ENCODE measurements around the gene LRP1B.
"Not testable (repeated sequence)": the region's sequence is repeated elsewhere in the genome, so short reads cannot be mapped to it uniquely, and the experiment has no call there.

LRP1B gene

DNA sequence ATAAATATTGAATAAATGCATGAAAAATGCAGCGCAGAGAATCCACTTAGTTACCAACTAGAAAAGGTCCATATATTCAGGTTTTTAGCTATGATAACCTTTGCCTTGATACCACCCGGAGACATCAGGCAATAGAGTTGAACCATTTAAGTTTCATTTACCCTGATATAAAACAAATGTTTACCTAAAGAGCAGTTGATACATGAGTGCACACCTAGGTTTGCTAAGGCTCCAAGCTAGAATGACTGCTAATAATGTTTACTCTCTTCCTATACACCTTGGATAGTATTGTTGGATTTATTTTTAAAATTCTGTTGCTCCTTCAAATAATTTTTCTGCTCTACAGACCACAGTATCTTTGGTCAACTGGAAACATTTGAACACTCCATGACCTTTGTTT lies 1463.6 kb downstream of the LRP1B start:
- DNase-seq (ENCODE audit: low read depth) = no peak
- TF ChIP-seq, protein P1, sequence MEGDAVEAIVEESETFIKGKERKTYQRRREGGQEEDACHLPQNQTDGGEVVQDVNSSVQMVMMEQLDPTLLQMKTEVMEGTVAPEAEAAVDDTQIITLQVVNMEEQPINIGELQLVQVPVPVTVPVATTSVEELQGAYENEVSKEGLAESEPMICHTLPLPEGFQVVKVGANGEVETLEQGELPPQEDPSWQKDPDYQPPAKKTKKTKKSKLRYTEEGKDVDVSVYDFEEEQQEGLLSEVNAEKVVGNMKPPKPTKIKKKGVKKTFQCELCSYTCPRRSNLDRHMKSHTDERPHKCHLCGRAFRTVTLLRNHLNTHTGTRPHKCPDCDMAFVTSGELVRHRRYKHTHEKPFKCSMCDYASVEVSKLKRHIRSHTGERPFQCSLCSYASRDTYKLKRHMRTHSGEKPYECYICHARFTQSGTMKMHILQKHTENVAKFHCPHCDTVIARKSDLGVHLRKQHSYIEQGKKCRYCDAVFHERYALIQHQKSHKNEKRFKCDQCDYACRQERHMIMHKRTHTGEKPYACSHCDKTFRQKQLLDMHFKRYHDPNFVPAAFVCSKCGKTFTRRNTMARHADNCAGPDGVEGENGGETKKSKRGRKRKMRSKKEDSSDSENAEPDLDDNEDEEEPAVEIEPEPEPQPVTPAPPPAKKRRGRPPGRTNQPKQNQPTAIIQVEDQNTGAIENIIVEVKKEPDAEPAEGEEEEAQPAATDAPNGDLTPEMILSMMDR (IDR thresholded peaks at IDR 0.05; ENCODE audit: control insufficient read depth, extremely low read depth, insufficient read depth) = no peak
- no peak overlapping the region for H3K4me3 ChIP-seq (ENCODE audit: low read depth, low read length)

DNA sequence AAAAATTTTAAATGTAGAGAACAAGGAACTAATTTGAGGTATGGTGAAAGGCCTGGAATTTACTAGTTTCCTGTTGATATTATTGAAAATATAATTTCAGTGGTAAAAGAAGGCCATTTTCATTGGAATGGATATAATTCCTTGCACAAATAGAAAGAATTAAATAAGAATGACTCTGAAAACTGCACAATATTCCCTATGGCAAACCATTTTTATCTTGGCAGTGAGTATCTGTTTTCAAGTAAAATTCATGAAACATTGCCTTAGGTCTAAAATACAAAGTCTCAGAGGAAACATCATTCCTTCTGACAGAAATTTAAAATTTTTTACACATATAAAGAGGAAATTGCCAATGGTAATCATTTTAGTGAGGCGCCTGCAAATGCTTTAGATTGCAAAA lies 1468.3 kb downstream of the LRP1B start:
- no peak for DNase-seq (ENCODE audit: low read depth)
- TF ChIP-seq, protein P1 (IDR thresholded peaks at IDR 0.05; ENCODE audit: control insufficient read depth, extremely low read depth, insufficient read depth) = no peak
- H3K4me3 ChIP-seq (ENCODE audit: low read depth, low read length) = no peak overlapping the region

DNA sequence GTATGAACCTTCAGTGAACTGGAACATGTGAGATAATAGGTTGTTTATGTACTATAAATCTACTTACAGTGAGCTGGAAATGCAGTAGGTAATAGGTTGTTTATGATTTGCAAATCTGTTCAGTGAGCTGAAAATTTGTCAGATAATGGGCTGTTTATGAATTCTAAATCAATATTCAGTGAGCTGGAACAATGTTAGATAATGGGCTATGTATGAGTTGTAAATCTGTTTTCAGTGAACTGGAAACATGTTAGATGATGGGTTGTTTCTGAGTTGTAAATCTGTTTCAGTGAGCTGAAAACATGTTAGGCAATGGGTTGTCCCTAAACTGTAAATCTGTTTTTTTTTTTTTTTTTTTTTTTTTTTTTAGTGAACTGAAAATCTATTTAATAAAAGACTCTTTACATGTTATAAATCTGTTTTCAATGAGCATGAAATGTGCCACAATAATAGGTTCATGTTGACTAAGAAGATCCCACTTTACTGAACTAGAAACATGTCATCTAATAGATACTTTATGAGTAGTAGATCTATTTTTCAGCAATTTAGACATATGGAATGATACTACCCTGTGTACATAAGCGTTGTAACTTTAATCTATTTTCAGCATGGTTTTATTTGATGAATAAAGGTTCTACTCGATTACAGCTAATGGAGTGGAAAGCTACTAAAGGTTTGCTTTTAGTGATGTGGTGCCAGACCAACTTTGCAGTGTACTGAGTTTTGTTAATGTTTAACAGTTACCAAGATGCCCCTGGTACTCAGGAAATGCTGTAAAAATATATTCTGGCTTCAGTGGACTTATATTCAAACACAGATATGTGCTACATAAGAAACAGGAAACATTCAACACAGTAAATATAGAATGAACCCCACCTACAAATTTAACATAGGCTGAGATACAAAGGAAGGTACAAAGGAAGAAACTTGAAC lies 1471.8 kb downstream of the LRP1B start:
- TF ChIP-seq, protein P1 (IDR thresholded peaks at IDR 0.05; ENCODE audit: control insufficient read depth, extremely low read depth, insufficient read depth) = no peak
- no peak for DNase-seq (ENCODE audit: low read depth)

DNA sequence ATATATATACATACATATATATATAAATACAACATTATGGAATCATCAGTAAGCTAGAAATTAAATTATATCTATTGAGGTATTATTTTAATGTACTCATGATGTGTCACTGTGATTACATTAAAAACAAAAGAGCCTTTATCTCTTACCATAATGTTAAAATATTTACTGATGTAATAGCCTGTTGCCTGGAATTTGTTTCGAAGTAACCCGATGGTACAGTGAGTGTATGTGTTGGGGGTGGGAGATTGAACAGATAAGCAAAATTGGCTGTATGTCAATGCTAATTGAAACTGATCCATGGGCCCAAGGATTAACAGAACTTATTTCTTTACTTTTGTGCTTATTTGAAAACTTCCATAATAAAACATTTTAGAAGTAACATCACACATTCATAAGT lies 1473.2 kb downstream of the LRP1B start:
- no peak for DNase-seq (ENCODE audit: low read depth)
- TF ChIP-seq, protein P1 (IDR thresholded peaks at IDR 0.05; ENCODE audit: control insufficient read depth, extremely low read depth, insufficient read depth) = no peak
- H3K4me3 ChIP-seq (ENCODE audit: low read depth, low read length) = no peak overlapping the region

More for the DNA sequence above, 1471.8 kb downstream of the LRP1B start:
- no peak overlapping the region for H3K4me3 ChIP-seq (ENCODE audit: low read depth, low read length)

DNA sequence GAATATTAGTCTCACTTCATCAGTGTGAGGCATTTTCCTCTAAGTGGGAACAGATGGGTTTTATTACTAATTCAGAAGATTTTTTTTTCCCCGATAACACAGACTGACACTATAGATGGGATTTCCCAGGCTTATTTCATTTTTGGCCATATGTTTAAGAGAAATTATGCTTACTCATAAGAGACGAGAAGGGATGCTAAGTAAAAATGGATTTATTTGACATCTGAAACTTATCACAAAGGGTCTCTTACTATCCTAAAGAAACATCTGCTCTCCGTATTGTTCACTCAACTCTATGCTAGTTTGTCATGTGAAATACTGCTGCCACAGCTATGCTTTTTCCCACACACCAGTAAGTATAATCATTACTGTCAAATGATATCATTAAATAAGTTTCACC lies 1476.3 kb downstream of the LRP1B start:
- H3K4me3 ChIP-seq (ENCODE audit: low read depth, low read length) = no peak overlapping the region
- DNase-seq (ENCODE audit: low read depth) = no peak

DNA sequence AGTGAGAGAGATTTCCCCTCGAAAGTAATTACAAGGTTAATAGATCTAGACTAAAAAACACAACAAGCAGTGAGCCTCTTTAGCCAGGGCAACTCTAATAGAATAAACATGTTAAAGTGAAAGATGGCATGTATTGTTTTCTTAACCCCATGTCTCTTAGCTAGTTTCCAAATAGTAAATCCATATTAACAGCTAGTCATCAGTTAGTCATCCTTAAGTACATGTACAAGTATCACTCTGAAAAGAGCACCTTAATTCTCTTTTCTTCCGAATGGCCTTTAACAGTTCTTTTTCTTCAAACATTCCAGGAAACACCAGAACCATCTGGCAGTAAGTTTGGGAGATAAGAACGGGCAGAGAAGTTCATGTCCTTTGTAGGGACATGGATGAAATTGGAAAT lies 1480.0 kb downstream of the LRP1B start:
- H3K4me3 ChIP-seq (ENCODE audit: low read depth, low read length) = no peak overlapping the region
- TF ChIP-seq, protein P1 (IDR thresholded peaks at IDR 0.05; ENCODE audit: control insufficient read depth, extremely low read depth, insufficient read depth) = no peak
- no peak for DNase-seq (ENCODE audit: low read depth)

More for the DNA sequence above, 1476.3 kb downstream of the LRP1B start:
- TF ChIP-seq, protein P1 (IDR thresholded peaks at IDR 0.05; ENCODE audit: control insufficient read depth, extremely low read depth, insufficient read depth) = no peak

DNA sequence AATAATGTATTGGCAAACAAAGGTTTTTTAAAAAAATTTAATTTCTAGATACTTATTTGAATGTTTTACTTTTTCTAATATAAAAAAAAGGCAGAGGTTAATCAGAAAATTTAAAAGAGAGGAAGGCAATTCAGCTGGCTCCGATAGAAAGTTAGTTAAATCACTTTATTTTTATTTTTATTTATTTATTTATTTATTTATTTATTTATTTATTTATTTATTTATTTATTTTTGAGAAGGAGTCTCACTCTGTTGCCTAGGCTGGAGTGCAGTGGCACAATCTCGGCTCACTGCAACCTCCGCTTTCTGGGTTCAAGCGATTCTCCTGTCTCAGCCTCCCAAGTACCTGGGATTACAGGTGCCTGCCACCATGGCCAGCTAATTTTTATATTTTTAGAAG lies 1480.7 kb downstream of the LRP1B start:
- DNase-seq (ENCODE audit: low read depth); H3K4me3 ChIP-seq (ENCODE audit: low read depth, low read length): not testable (repeated sequence)

Measured in LNCaP clone FGC (cell line).